Activated CD4-positive, alpha-beta T cell treated with anti-CD3 and anti-CD28 coated beads for 36 hours (primary cell): Measurements from ENCODE around the gene UBE2E2. TPM values are rescaled to one million over a fixed set of nuclear protein-coding genes. Genes with fewer than 3 reads are reported as not detected.

ENCODE experiments used
- ATAC-seq: fragments of 200-7000 bp; cut with Tn5 transposase; one replicate; pipeline ENCODE4 v1.10.0; 2021; ENCODE audit warnings: mild to moderate bottlenecking, moderate library complexity
- CTCF ChIA-PET: fragments of 350-600 bp; sonication (Branson Sonifier 250); formaldehyde crosslinking; loops from one replicate; lab custom pipeline; 2021; ENCODE audit warnings: antibody characterized with exemption; lab: Charles Lee
- POLR2A ChIA-PET: fragments of 350-600 bp; sonication (Branson Sonifier 250); formaldehyde crosslinking; loops from one replicate; lab custom pipeline; 2021; ENCODE audit warnings: antibody characterized with exemption, inconsistent platforms; lab: Charles Lee
- DNase-seq: peaks from one replicate; pipeline ENCODE4 v3.0.0-alpha.2; 2020
- H3K27ac Mint-ChIP-seq: one replicate; pipeline ENCODE4 v1.8.0; 2021; ENCODE audit warnings: mixed read lengths
- H3K27me3 Mint-ChIP-seq: one replicate; pipeline ENCODE4 v1.8.0; 2021; ENCODE audit warnings: mixed read lengths
- H3K36me3 Mint-ChIP-seq: one replicate; pipeline ENCODE4 v1.8.0; 2021; ENCODE audit warnings: low read depth, mixed read lengths
- H3K4me1 Mint-ChIP-seq: one replicate; pipeline ENCODE4 v1.8.0; 2021; ENCODE audit warnings: mixed read lengths
- H3K4me3 Mint-ChIP-seq: one replicate; pipeline ENCODE4 v1.8.0; 2021; ENCODE audit warnings: mild to moderate bottlenecking, moderate library complexity, mixed read lengths
- H3K9me3 Mint-ChIP-seq: one replicate; pipeline ENCODE4 v1.8.0; 2021; ENCODE audit warnings: low read depth, mixed read lengths
- intact Hi-C, 2 experiments: fragments of 100-400 bp; cut with DNase I in 1 of 2; cut with micrococcal nuclease in 1 of 2; formaldehyde crosslinking; loops; one replicate each; pipeline versions ENCODE4 v1.14.2 to v1.15.1; 2022 to 2024; cut with DNase I, micrococcal nuclease
- total RNA-seq, 2 experiments: library from RNA; stranded (reverse); gene quantifications; one replicate each; pipeline ENCODE4 v1.2.3, GENCODE V29; 2021

UBE2E2 gene
- total RNA-seq, 2 experiments from 2014 or later = 13.5 to 18.2 TPM

DNA sequence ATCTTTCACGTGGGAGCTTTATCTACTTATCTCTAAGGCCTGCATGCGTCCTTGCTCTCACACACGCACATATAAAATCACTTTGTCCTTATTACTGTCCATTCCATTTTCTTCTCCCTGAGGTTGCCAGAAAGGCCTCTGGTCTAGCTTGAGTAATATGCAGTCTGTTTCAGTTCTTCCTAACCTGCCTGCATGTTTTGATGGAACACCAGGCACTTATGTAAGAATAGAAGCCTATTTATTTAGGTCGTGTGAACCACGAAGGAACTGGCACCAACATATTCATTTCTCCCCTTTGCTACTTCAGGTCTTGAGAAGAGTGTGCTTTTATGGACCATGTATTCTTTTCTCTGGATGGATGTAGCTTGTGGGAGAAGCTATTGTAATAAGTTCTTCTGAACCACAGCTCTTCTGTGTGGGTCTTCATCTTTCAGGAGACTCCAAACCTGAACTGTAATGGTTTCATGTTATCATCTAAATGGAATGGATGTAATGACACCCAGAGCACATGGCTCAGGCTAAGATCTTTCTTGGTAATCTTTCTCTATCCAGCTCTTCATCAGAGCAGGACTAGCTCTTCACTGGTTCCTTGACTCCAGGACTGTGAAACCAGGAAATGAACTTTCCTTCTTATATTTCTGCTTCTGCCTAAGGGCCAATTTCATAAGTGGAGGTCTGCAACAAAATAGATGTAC, 53.8 kb downstream of the UBE2E2 start:
- DNase-seq (no peak), ATAC-seq (no peak)
- H3K36me3 Mint-ChIP-seq = no peaks in the 10 kb centered on the region
- intact Hi-C loops = no loop called here
- H3K4me1 Mint-ChIP-seq = peaks cover 17% of the 10 kb centered on the region
- ChIA-PET CTCF (interaction anchor here (0.5 kb wide), 1 partner anchor 567 kb away, joined by 3 read pairs; no protein-coding TSS in a partner anchor), POLR2A (no interaction called here)
- H3K9me3 Mint-ChIP-seq = no peaks in the 10 kb centered on the region
- H3K27me3 Mint-ChIP-seq = no peaks in the 10 kb centered on the region
- no peak overlapping the region for H3K27ac Mint-ChIP-seq
- H3K4me3 Mint-ChIP-seq = no peak overlapping the region

DNA sequence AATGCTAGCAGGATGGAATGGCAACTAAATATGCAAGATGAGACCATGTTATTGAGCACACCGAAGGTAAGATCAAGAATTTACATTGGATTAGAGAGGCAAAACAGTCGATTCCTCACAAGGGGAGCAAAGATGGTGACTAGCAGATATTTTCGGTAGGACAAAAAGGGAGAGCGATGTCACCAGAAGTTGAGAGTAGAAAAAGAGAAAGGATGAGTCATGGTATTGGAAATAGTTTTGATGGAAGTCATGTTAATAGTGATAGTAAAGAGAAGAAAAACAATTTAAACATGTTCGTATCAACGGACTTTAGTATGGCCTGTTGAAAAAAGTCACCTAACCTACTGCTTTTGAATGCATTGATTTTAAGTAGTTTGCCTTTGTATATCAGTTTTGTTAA, 55.0 kb downstream of the UBE2E2 start:
- CTCF ChIA-PET = no interaction called here
- intact Hi-C loops = no loop called here
- Mint-ChIP-seq H3K27me3 (no peaks in the 10 kb centered on the region), H3K4me1 (peaks cover 11% of the 10 kb centered on the region), H3K9me3 (no peaks in the 10 kb centered on the region), H3K27ac (no peak overlapping the region), H3K4me3 (no peak overlapping the region), H3K36me3 (no peaks in the 10 kb centered on the region)
- no peak for ATAC-seq
- no peak for DNase-seq
- POLR2A ChIA-PET = no interaction called here

GRCh38 chr3:23259515-23259914, 56.4 kb downstream of the UBE2E2 start:
- no peak overlapping the region for H3K27ac Mint-ChIP-seq
- H3K36me3 Mint-ChIP-seq = no peaks in the 10 kb centered on the region
- H3K4me3 Mint-ChIP-seq = no peak overlapping the region
- no peaks in the 10 kb centered on the region for H3K9me3 Mint-ChIP-seq
- peaks cover 6% of the 10 kb centered on the region for H3K4me1 Mint-ChIP-seq
- no peak for ATAC-seq
- H3K27me3 Mint-ChIP-seq = no peaks in the 10 kb centered on the region
- intact Hi-C loops = no loop called here
- no peak for DNase-seq
- ChIA-PET CTCF (no interaction called here), POLR2A (no interaction called here)

GRCh38 chr3:23262766-23263165, 59.6 kb downstream of the UBE2E2 start:
- ChIA-PET CTCF (no interaction called here), POLR2A (no interaction called here)
- Mint-ChIP-seq H3K36me3 (peaks cover 9% of the 10 kb centered on the region), H3K27ac (no peak overlapping the region), H3K9me3 (peaks cover 4% of the 10 kb centered on the region), H3K4me3 (no peak overlapping the region), H3K27me3 (no peaks in the 10 kb centered on the region), H3K4me1 (peaks cover 4% of the 10 kb centered on the region)
- no peak for ATAC-seq
- DNase-seq = no peak
- intact Hi-C loops = no loop called here

GRCh38 chr3:23263796-23264195, 60.7 kb downstream of the UBE2E2 start:
- Mint-ChIP-seq H3K9me3 (peaks cover 4% of the 10 kb centered on the region), H3K36me3 (peaks cover 9% of the 10 kb centered on the region), H3K27me3 (no peaks in the 10 kb centered on the region), H3K27ac (no peak overlapping the region), H3K4me3 (no peak overlapping the region), H3K4me1 (no peaks in the 10 kb centered on the region)
- intact Hi-C loops = no loop called here
- POLR2A ChIA-PET = no interaction called here
- ATAC-seq (no peak), DNase-seq (no peak)
- CTCF ChIA-PET = no interaction called here

DNA sequence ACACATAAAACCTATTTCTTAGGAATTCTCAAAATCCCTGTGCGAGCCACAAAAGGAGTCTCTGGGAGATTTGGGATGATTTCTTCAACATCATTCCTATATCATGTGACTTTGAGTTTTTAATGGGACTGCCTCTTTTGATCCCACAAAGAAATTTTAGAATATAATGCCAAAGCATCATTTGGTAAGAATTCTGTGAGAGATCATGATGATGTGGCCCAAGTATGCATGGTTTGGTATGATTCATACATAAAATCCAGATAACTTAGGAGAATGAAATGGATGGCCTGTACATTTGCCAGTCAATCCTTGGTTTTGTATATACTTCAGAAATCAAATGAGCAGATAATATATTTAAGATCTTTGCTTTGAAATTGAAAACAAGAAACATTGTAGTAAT, 61.3 kb downstream of the UBE2E2 start:
- DNase-seq (no peak), ATAC-seq (no peak)
- no peak overlapping the region for H3K27ac Mint-ChIP-seq
- H3K9me3 Mint-ChIP-seq = peaks cover 4% of the 10 kb centered on the region
- peaks cover 9% of the 10 kb centered on the region for H3K36me3 Mint-ChIP-seq
- no peaks in the 10 kb centered on the region for H3K4me1 Mint-ChIP-seq
- CTCF ChIA-PET = no interaction called here
- POLR2A ChIA-PET = no interaction called here
- intact Hi-C loops = no loop called here
- no peak overlapping the region for H3K4me3 Mint-ChIP-seq
- no peaks in the 10 kb centered on the region for H3K27me3 Mint-ChIP-seq

DNA sequence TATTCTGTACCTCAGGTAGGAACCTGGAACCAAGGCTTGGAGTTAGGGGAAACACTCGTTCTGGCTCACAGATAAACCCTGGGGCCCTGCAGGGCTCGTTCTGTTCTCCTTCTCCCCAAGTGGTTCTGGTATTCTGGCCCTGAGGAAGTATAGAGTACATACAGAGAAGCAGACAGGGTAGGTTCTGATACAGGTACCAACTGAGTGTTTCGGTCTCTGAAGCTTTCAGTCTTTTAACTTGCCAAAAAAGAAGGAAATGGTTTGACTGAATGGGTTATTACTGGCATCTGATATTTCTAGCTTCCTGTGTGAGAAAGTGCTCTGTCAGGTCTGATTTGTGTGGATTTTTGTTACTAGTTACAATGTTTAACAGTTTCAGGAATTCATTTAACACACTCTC, 67.3 kb downstream of the UBE2E2 start:
- H3K27ac Mint-ChIP-seq = no peak overlapping the region
- H3K27me3 Mint-ChIP-seq = no peaks in the 10 kb centered on the region
- POLR2A ChIA-PET = no interaction called here
- no peak for ATAC-seq
- no peak for DNase-seq
- CTCF ChIA-PET = no interaction called here
- peaks cover 9% of the 10 kb centered on the region for H3K4me1 Mint-ChIP-seq
- H3K36me3 Mint-ChIP-seq = peaks cover 6% of the 10 kb centered on the region
- H3K4me3 Mint-ChIP-seq = no peak overlapping the region
- H3K9me3 Mint-ChIP-seq = peaks cover 3% of the 10 kb centered on the region
- intact Hi-C loops = no loop called here

GRCh38 chr3:23271876-23272741, 69.0 kb downstream of the UBE2E2 start:
- Mint-ChIP-seq H3K4me3 (no peak overlapping the region), H3K27ac (no peak overlapping the region), H3K27me3 (no peaks in the 10 kb centered on the region), H3K4me1 (peaks cover 15% of the 10 kb centered on the region), H3K9me3 (peaks cover 3% of the 10 kb centered on the region), H3K36me3 (no peaks in the 10 kb centered on the region)
- ATAC-seq (peak; percentile 33), DNase-seq (peak; percentile 26)
- intact Hi-C loops = no loop called here
- POLR2A ChIA-PET = no interaction called here
- CTCF ChIA-PET = interaction anchor here (0.6 kb wide), 1 partner anchor 208 kb away, joined by 4 read pairs; no protein-coding TSS in a partner anchor

DNA sequence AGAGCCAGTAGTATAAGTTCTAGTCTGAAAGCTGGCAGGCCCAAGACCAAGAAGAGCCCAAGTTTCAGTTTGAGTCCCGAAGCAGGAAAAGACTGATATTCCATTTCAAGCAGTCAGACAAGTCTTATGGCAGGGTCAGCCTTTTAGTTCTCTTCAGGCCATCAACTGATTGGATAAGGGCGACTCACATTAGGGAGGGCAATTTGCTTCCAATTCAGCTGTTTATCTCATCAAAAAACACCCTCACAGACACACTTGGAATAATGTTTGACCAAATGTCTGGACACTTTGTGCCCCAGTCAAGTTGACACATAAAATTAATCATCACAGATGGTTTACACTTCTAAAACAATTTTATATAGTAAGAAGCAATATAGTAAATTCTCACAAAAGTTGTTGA, 69.7 kb downstream of the UBE2E2 start:
- H3K9me3 Mint-ChIP-seq = peaks cover 3% of the 10 kb centered on the region
- H3K27ac Mint-ChIP-seq = no peak overlapping the region
- intact Hi-C loops = no loop called here
- no peaks in the 10 kb centered on the region for H3K36me3 Mint-ChIP-seq
- peaks cover 15% of the 10 kb centered on the region for H3K4me1 Mint-ChIP-seq
- H3K4me3 Mint-ChIP-seq = no peak overlapping the region
- DNase-seq = no peak
- no peak for ATAC-seq
- POLR2A ChIA-PET = no interaction called here
- no peaks in the 10 kb centered on the region for H3K27me3 Mint-ChIP-seq
- CTCF ChIA-PET = interaction anchor here (0.6 kb wide), 1 partner anchor 207 kb away, joined by 4 read pairs; no protein-coding TSS in a partner anchor

DNA sequence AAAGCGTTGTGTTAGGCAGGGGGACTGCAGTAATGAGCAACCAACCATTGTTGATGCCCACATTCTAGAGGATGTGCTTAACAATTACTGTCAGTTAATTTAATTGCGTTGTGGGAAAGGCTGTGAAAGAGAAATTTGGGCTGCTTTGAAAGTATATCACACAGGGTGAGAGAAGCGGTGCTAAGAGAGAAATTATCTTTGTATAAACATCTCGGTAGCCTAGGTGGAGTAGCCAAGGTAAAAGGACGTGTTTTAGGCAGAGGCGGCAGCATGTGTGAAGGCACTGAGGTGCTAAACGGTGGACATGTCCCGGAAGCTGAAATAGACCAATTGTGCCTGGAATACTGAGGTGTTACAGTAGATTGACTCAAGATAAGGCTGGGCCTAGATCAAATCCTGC, 71.9 kb downstream of the UBE2E2 start:
- no peak for DNase-seq
- Mint-ChIP-seq H3K4me3 (no peak overlapping the region), H3K27me3 (no peaks in the 10 kb centered on the region), H3K4me1 (peaks cover 15% of the 10 kb centered on the region), H3K9me3 (peaks cover 2% of the 10 kb centered on the region), H3K27ac (no peak overlapping the region), H3K36me3 (no peaks in the 10 kb centered on the region)
- intact Hi-C loops = no loop called here
- POLR2A ChIA-PET = no interaction called here
- ATAC-seq = no peak
- CTCF ChIA-PET = interaction anchor here (1.0 kb wide), 1 partner anchor 27 kb away, joined by 3 read pairs; no protein-coding TSS in a partner anchor

DNA sequence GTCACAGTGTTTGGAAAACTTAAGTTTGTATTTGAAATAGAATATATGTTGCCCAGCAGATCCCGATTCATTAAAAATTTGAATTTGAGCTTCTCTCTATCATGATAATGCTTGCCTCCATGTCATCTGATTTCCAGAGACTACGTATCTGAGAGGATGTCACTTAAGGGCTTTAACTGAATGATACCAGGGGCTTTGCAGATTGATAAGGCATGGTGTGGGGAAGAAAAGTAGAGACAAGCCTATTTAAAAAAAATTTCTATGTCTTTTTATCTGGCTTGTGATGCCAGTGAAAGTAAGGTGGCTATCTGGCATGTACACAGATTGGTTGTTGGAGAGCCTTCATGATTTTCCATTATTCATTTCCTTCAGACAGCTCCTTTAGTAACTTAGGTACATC, 72.7 kb downstream of the UBE2E2 start:
- Mint-ChIP-seq H3K27ac (no peak overlapping the region), H3K4me1 (peaks cover 15% of the 10 kb centered on the region), H3K9me3 (no peaks in the 10 kb centered on the region), H3K36me3 (no peaks in the 10 kb centered on the region), H3K4me3 (no peak overlapping the region), H3K27me3 (no peaks in the 10 kb centered on the region)
- DNase-seq (no peak), ATAC-seq (no peak)
- ChIA-PET POLR2A (no interaction called here), CTCF (interaction anchor here (1.0 kb wide), 1 partner anchor 27 kb away, joined by 3 read pairs; no protein-coding TSS in a partner anchor)
- intact Hi-C loops = no loop called here
